Measurements from ENCODE around the gene MYPN.
"Not testable (repeated sequence)": the region's sequence is repeated elsewhere in the genome, so short reads cannot be mapped to it uniquely, and the experiment has no call there.

Gene MYPN

GRCh38 chr10:68179016-68179415, 69.7 kb downstream of the MYPN start:
- DNase-seq: no peak

GRCh38 chr10:68180490-68180889, 71.2 kb downstream of the MYPN start:
- DNase-seq: no peak

- no peak for DNase-seq
These were observed 75.3 kb downstream of the MYPN start for GRCh38 chr10:68184546-68184945.

GRCh38 chr10:68185085-68185484, 75.8 kb downstream of the MYPN start:
- DNase-seq: no peak

- no peak for DNase-seq
These were observed 79.5 kb downstream of the MYPN start for GRCh38 chr10:68188835-68189234.

GRCh38 chr10:68192113-68192512, 82.8 kb downstream of the MYPN start:
- DNase-seq: no peak

GRCh38 chr10:68194290-68194689, 85.0 kb downstream of the MYPN start:
- DNase-seq: no peak

- DNase-seq: not testable (repeated sequence)
These were observed 86.5 kb downstream of the MYPN start for GRCh38 chr10:68195776-68196175.

- DNase-seq: no peak
These were observed 87.4 kb downstream of the MYPN start for GRCh38 chr10:68196701-68197100.

- DNase-seq: no peak
These were observed 93.7 kb downstream of the MYPN start for GRCh38 chr10:68202960-68203353.

- peak; percentile 9 for DNase-seq
These were observed 99.2 kb downstream of the MYPN start for GRCh38 chr10:68208424-68209042.

GRCh38 chr10:68211669-68212068, 102.4 kb downstream of the MYPN start:
- no peak for DNase-seq

- DNase-seq: peak; percentile 5
These were observed 103.5 kb downstream of the MYPN start for GRCh38 chr10:68212721-68213352.

- DNase-seq: no peak
These were observed 109.5 kb downstream of the MYPN start for GRCh38 chr10:68218786-68219185.

GRCh38 chr10:68221196-68221595, 111.9 kb downstream of the MYPN start:
- DNase-seq: no peak

- DNase-seq: no peak
These were observed 113.1 kb downstream of the MYPN start for GRCh38 chr10:68222391-68222790.

- DNase-seq: no peak
These were observed 114.4 kb downstream of the MYPN start for GRCh38 chr10:68223535-68224165.

- DNase-seq: no peak
These were observed 115.5 kb downstream of the MYPN start for GRCh38 chr10:68224810-68225209.

- no peak for DNase-seq
These were observed 121.0 kb downstream of the MYPN start for GRCh38 chr10:68230268-68230667.

- peak; percentile 22 for DNase-seq
These were observed 122.0 kb downstream of the MYPN start for GRCh38 chr10:68231106-68231816.

- no peak for DNase-seq
These were observed 122.5 kb downstream of the MYPN start, which contains the start of gene ATOH7 for GRCh38 chr10:68231817-68232251. Gene ATOH7 (minus strand): TSS chr10:68232113. CDS start chr10:68231677, 436 bp downstream.

- no peak for DNase-seq
These were observed 123.8 kb downstream of the MYPN start for GRCh38 chr10:68233046-68233445.

GRCh38 chr10:68235111-68235510, 125.8 kb downstream of the MYPN start:
- DNase-seq: no peak

- no peak for DNase-seq
These were observed 126.3 kb downstream of the MYPN start for GRCh38 chr10:68235581-68235980.
